Choroid plexus epithelial cell (primary cell): ENCODE results near the gene HAUS8.
A peak's percentile ranks its signal among the peaks of the same experiment; 100 is the strongest.
"Not testable (repeated sequence)": the region's sequence is repeated elsewhere in the genome, so short reads cannot be mapped to it uniquely, and the experiment has no call there.

Experiments
- DNase-seq: peaks from one replicate; pipeline ENCODE4 v3.0.0-alpha.2; 2010; ENCODE audit warnings: low read depth
- H3K4me3 ChIP-seq: 2 replicates; pipeline ENCODE4 v1.5.1; 2011; ENCODE audit warnings: low read depth, mild to moderate bottlenecking, control low read depth, low read length, moderate library complexity
- CTCF ChIP-seq: conservative IDR thresholded peaks from 2 replicates; pipeline ENCODE4 v1.5.1; 2011; ENCODE audit warnings: low read depth, mild to moderate bottlenecking, control low read depth, inconsistent platforms, low read length, moderate library complexity

HAUS8 gene

GRCh38 chr19:17031741-17032140 lies 43.5 kb downstream of the HAUS8 start:
- no peak for DNase-seq
- no peak for TF ChIP-seq CTCF
- H3K4me3 ChIP-seq = no peak overlapping the region

- H3K4me3 ChIP-seq = no peak overlapping the region
- DNase-seq = no peak
- no peak for TF ChIP-seq CTCF
These were observed 47.7 kb downstream of the HAUS8 start for GRCh38 chr19:17027535-17027975.

- no peak for DNase-seq
These were observed 48.3 kb downstream of the HAUS8 start, which contains the start of gene CPAMD8 for GRCh38 chr19:17026706-17027534. Gene CPAMD8, minus strand, starts transcription at chr19:17026810. Its CDS starts 168 bp downstream, at chr19:17026642.

GRCh38 chr19:17025991-17026658 lies 49.1 kb downstream of the HAUS8 start:
- DNase-seq = peak; percentile 31
- TF ChIP-seq CTCF = no peak
- H3K4me3 ChIP-seq = peak overlapping the region; percentile 1

More at GRCh38 chr19:17026706-17027534, 48.3 kb downstream of the HAUS8 start, which contains the start of gene CPAMD8:
- peak within 1 kb of the TSS; percentile 1 for H3K4me3 ChIP-seq
- TF ChIP-seq CTCF = no peak

- DNase-seq = no peak
- TF ChIP-seq CTCF = no peak
- no peak overlapping the region for H3K4me3 ChIP-seq
These were observed 49.9 kb downstream of the HAUS8 start for GRCh38 chr19:17025361-17025760.

GRCh38 chr19:17024941-17025340 lies 50.3 kb downstream of the HAUS8 start:
- not testable (repeated sequence) for DNase-seq

GRCh38 chr19:17023805-17024204 lies 51.4 kb downstream of the HAUS8 start:
- DNase-seq = no peak
- no peak for TF ChIP-seq CTCF
- no peak overlapping the region for H3K4me3 ChIP-seq

More at GRCh38 chr19:17024941-17025340, 50.3 kb downstream of the HAUS8 start:
- H3K4me3 ChIP-seq = not testable (repeated sequence)
